Activated T-cell treated with anti-CD3 and anti-CD28 coated beads, Interleukin-2, amount 50 U/mL, for 24 hours (primary cell): ENCODE results near the gene SUCLA2.
A peak's percentile ranks its signal among the peaks of the same experiment; 100 is the strongest.

Experiments used
- DNase-seq: peaks from one replicate; pipeline ENCODE4 v3.0.0-alpha.2; 2020
- H3K27ac Mint-ChIP-seq: 2 replicates; pipeline ENCODE4 v1.8.0; 2020; ENCODE audit warnings: mild to moderate bottlenecking, mixed read lengths
- H3K27me3 Mint-ChIP-seq: 2 replicates; pipeline ENCODE4 v1.8.0; 2020; ENCODE audit warnings: mixed read lengths
- H3K36me3 Mint-ChIP-seq: 2 replicates; pipeline ENCODE4 v1.8.0; 2020; ENCODE audit warnings: low read depth, mixed read lengths
- H3K4me1 Mint-ChIP-seq: 2 replicates; pipeline ENCODE4 v1.8.0; 2020; ENCODE audit warnings: low read depth, mixed read lengths
- H3K4me3 Mint-ChIP-seq: 2 replicates; pipeline ENCODE4 v1.8.0; 2020; ENCODE audit warnings: mild to moderate bottlenecking, moderate library complexity, mixed read lengths
- H3K9me3 Mint-ChIP-seq: 2 replicates; pipeline ENCODE4 v1.8.0; 2020; ENCODE audit warnings: mixed read lengths

The SUCLA2 gene

DNA sequence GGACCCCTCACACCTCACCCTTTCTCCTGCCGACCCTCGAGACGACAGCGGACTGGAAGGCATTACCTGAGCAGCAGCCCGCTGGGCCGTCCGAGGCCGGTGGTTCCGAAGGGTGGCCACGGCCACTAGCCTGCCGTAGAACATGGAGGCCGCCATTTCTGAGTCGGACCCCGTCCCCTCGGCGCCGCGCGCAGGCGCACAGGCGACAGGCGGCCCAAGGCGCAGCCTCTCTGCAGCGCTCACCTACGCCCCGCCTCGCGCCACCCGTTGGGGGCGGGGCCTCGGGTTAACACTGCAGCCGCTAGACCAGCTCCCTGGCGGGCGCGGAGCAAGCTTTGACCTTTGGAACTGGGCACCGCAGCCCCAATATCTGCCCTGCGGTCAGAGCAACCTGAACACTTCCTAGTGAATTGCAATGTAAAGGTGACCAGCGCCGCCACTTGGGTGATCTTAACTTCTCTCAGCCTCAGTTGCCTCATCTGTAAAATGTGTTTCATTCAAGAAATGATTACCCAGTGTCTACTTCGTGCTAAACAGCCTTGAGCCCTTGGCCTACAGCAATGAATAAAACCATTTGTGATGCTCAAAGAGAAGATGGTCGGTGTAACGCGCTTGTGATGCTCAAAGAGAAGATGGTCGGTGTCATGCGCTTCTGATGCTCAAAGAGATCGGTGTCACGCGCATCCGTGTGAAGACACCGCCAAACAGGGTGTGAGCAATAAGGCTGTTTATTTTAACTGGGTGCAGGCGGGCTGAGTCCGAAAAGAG is at the start of gene SUCLA2:
Gene SUCLA2 (minus strand): TSS at position 160 of the 768 bp plus-strand sequence. CDS start 4 bp downstream, at position 156.
- DNase-seq: peak; percentile 95
- H3K9me3 Mint-ChIP-seq: no peaks in the 10 kb centered on the region
- peak within 1 kb of the TSS; percentile 98 for H3K4me3 Mint-ChIP-seq
- H3K36me3 Mint-ChIP-seq: peaks cover 26% of the 10 kb centered on the region
- peak within 1 kb of the TSS; percentile 91 for H3K27ac Mint-ChIP-seq
- no peaks in the 10 kb centered on the region for H3K27me3 Mint-ChIP-seq
- H3K4me1 Mint-ChIP-seq: peaks cover 37% of the 10 kb centered on the region

DNA sequence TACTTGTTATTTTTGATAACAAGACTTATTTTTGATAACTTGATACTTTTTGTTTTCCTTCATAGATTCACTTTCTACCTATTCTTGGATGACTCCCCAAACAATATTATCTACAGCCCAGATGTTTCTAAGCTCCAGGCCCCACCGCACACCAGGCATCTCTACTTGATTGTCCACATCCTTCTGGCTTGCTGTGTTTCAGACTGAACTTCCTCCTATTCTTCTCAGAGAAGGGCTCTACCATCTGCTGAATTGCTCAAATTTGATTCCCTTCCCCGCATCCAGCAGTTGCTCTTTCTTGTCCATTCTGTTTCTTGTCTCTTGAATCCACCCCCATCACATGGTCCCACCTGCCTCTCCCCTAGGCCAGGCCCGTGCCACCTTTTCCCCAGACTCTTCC is 49.5 kb upstream of the SUCLA2 start:
- H3K36me3 Mint-ChIP-seq: peaks cover 88% of the 10 kb centered on the region
- H3K9me3 Mint-ChIP-seq: no peaks in the 10 kb centered on the region
- H3K27ac Mint-ChIP-seq: no peak overlapping the region
- DNase-seq: no peak
- H3K4me3 Mint-ChIP-seq: no peak overlapping the region
- no peaks in the 10 kb centered on the region for H3K4me1 Mint-ChIP-seq
- H3K27me3 Mint-ChIP-seq: no peaks in the 10 kb centered on the region

DNA sequence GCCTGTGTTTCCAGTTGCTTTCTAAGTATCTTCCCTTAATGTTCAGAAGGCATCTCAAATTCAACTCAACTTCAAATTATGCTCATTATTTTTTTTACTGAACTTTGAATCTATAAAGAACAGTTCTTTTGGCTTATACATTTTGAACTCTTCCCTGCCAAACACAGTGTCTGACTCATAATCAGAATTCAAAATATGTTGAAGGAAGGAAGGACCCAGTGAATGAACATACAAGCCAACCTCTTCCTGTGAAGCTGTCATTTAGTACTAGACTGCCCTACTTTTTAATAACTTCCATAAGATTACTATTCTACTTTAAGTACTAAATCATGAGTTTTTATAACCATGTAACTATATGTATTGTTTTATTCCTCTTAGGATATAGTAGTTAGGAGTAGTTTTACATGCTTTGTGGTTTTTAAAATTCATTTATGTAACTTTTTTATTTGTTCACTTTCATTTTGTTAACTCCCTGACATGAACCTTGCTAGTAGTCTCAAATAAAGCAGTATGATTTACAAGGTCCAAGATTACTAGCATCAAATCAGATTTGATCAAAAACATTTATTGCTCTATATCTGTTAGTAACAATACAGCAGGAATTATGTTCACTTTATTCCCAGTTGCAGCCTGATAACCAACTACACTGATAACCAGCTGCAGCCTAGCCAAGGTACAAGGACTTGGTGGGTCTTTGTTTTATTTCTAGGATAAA is 42.9 kb upstream of the SUCLA2 start:
- no peak overlapping the region for H3K4me3 Mint-ChIP-seq
- no peak for DNase-seq
- peaks cover 35% of the 10 kb centered on the region for H3K4me1 Mint-ChIP-seq
- no peaks in the 10 kb centered on the region for H3K9me3 Mint-ChIP-seq
- no peaks in the 10 kb centered on the region for H3K27me3 Mint-ChIP-seq
- H3K36me3 Mint-ChIP-seq: peaks cover 83% of the 10 kb centered on the region
- H3K27ac Mint-ChIP-seq: peak overlapping the region; percentile 72

DNA sequence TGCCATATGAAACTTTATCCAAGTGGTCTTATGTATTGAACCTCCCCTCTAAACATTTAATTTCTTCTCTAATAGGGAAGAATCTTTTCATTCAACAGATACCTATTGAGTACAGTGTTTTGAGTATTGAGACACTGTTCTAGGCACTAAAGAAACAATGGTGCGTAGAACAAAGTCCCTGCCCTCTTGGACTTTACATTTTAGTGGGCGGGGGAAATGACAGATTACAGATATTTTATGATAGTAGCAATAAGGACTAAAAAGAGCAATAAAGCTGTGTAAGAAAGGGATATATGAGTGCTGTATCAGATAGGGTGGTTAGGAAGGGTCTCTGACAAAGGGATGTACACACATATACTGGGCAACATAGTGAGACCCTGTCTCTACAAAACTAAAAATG is 41.8 kb upstream of the SUCLA2 start:
- Mint-ChIP-seq H3K27ac (peak overlapping the region; percentile 60), H3K4me3 (no peak overlapping the region), H3K36me3 (peaks cover 83% of the 10 kb centered on the region), H3K9me3 (no peaks in the 10 kb centered on the region), H3K27me3 (no peaks in the 10 kb centered on the region), H3K4me1 (peaks cover 46% of the 10 kb centered on the region)
- DNase-seq: no peak

DNA sequence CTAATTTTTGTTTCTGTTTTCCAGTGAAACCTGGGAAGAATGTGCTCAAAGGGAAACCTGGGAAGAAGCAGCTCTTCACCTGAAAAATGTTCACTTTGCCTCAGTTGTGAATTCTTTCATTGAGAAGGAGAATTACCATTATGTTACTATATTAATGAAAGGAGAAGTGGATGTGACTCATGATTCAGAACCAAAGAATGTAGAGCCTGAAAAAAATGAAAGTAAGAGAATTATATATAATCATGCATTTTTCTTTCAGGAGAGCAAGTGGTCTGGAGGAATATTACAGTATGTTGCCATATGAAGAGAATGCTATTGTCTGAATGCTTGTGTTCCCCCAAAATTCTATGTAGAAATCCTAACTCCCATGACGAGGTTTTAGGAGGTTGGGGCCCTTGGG is 39.8 kb upstream of the SUCLA2 start:
- Mint-ChIP-seq H3K4me3 (no peak overlapping the region), H3K27me3 (no peaks in the 10 kb centered on the region), H3K27ac (peak overlapping the region; percentile 53), H3K36me3 (peaks cover 77% of the 10 kb centered on the region), H3K4me1 (peaks cover 60% of the 10 kb centered on the region), H3K9me3 (no peaks in the 10 kb centered on the region)
- no peak for DNase-seq

DNA sequence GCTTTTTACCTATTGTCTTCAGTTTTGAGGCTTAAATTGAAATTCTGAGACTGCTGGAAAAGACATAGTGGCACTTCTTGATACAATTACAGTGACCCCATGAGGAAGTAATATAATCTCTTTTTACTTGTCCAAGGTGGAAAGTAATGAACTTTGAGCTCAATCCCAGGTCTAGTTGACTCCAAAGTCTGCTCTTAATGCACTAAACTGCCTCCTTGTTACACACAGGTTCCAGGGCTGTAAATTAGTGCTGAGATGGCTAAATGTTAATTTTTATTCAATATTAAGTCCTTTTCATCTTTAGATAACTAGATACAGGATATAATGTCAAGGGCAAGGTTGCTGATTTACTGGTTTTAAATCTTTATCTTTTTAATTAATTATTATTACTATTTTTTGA is 39.0 kb upstream of the SUCLA2 start:
- no peaks in the 10 kb centered on the region for H3K27me3 Mint-ChIP-seq
- peaks cover 74% of the 10 kb centered on the region for H3K36me3 Mint-ChIP-seq
- peak overlapping the region; percentile 15 for H3K4me3 Mint-ChIP-seq
- peaks cover 61% of the 10 kb centered on the region for H3K4me1 Mint-ChIP-seq
- DNase-seq: no peak
- H3K27ac Mint-ChIP-seq: peak overlapping the region; percentile 33
- H3K9me3 Mint-ChIP-seq: no peaks in the 10 kb centered on the region

DNA sequence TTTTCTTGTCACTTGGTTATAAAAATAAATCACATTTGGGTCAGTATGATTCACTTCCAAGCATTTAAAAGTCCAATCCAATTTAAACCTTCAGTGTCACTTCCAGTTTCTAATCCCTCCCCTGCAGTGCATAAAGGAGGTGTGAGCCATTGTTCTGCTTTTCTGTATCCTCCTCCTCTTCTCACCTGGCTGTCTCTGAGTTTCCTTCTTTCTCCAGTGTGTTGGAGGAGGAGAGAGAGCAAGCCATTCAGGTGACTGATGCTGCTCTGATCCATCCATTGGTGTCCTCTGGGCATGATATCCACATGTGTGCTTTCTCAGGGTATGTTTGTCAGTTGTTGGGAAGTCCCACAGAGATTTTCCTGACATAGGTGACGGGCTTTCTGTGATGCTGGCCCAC is 37.7 kb upstream of the SUCLA2 start:
- Mint-ChIP-seq H3K9me3 (no peaks in the 10 kb centered on the region), H3K27ac (peak overlapping the region; percentile 99), H3K4me1 (peaks cover 58% of the 10 kb centered on the region), H3K27me3 (no peaks in the 10 kb centered on the region), H3K4me3 (peak overlapping the region; percentile 88), H3K36me3 (peaks cover 76% of the 10 kb centered on the region)
- DNase-seq: no peak

DNA sequence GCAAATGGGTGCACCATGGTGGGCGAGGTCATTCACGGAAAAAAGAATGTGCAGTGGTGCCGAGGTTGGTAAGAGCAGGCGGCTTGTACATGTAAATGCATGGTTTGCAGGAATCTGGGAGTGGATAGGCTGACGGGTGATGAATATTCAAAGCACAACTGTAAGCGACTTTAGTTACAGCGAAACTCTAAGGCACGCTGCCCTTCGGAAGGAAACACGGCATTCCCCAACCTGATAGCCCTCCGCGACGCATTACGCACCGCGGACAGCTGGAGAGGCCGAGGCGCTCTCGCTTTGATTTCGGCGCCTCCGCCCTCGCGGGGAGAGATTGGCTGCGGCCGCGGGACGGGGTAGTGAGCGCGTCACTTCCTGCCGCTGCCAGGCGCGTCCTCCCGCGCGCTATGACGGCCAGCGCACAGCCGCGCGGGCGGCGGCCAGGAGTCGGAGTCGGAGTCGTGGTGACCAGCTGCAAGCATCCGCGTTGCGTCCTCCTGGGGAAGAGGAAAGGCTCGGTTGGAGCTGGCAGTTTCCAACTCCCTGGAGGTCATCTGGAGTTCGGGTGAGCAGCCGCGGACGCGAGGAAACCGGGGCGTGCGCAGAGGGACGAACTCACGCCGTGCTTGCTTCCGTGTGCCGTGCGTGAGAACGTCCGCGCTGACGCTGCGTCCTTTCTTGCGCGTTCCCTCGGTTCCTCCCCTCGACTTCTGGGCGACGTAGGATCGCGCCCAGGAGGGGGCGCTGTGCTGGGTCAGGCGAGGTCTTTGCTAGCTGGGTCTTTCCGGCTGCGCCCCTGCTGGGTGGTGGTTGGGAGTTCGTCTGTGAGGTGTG is 36.5 kb upstream of the SUCLA2 start, which contains the start of gene NUDT15:
Gene NUDT15 (plus strand): TSS at position 381 of the 828 bp plus-strand sequence. CDS start 21 bp downstream, at position 402.
- Mint-ChIP-seq H3K4me1 (peaks cover 48% of the 10 kb centered on the region), H3K36me3 (peaks cover 69% of the 10 kb centered on the region), H3K9me3 (no peaks in the 10 kb centered on the region), H3K4me3 (peak within 1 kb of the TSS; percentile 88), H3K27ac (peak within 1 kb of the TSS; percentile 99), H3K27me3 (no peaks in the 10 kb centered on the region)
- DNase-seq: peak; percentile 95

DNA sequence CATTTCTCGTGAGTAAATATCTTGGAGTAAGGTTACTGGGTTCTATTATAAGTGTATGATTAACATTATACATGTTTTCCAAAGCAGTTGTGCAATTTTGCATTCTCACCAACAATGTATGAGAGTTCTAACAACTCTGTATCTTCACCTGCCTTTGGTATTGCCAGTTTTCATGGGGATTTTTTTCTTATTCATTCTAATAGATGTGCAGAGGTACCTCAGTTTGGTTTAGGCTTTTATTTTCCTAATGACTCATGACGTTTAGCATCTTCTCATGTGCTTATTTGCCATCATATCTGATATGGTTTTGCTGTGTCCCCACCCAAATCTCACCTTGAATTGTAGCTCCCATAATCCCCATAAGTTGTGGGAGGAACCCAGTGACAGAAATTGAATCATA is 28.8 kb upstream of the SUCLA2 start:
- peaks cover 43% of the 10 kb centered on the region for H3K36me3 Mint-ChIP-seq
- H3K27ac Mint-ChIP-seq: peak overlapping the region; percentile 48

DNA sequence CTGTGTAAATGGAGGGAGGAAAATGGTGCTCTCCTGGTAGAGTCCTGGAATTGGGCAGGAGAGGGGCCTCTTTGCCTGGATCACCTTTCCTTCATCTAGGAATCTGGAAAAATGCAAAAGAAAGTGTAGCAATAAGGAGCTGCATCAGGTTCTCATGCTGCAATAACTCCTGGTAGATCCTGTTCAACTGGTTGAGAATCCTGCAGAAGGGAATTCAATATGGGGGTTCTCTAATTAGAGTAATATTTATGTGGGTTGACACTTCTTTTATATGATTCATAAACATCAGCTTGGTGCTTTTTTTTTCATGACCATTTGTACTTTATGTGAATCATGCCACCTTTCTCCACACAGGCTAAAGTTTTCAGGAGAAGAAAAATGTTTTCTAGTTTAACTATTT is 27.0 kb upstream of the SUCLA2 start:
- H3K4me3 Mint-ChIP-seq: no peak overlapping the region
- H3K27me3 Mint-ChIP-seq: no peaks in the 10 kb centered on the region
- peaks cover 15% of the 10 kb centered on the region for H3K4me1 Mint-ChIP-seq
- H3K36me3 Mint-ChIP-seq: peaks cover 35% of the 10 kb centered on the region
- DNase-seq: no peak
- no peak overlapping the region for H3K27ac Mint-ChIP-seq
- no peaks in the 10 kb centered on the region for H3K9me3 Mint-ChIP-seq

More for the DNA sequence above, 28.8 kb upstream of the SUCLA2 start:
- Mint-ChIP-seq H3K9me3 (no peaks in the 10 kb centered on the region), H3K27me3 (no peaks in the 10 kb centered on the region), H3K4me3 (no peak overlapping the region), H3K4me1 (peaks cover 22% of the 10 kb centered on the region)
- no peak for DNase-seq

DNA sequence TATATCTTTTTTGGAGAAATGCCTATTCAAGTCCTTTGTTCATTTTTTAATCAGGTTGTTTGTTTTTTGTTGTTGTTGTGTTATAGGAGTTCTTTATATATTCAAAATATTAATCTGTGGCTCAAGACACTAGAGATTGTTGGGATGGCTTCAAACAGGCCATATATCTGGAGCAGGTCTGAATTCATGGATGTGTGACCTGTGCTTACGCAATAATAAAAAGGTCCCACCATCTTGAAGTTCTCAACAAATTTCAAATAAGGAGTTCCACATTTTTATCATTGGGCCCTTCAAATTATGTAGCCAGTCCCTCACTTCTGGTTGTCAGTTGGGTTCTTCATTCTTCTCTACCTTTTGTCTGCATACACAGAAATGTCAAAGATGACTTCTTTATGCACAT is 18.7 kb upstream of the SUCLA2 start:
- Mint-ChIP-seq H3K4me1 (peaks cover 5% of the 10 kb centered on the region), H3K27me3 (no peaks in the 10 kb centered on the region), H3K4me3 (no peak overlapping the region), H3K27ac (no peak overlapping the region), H3K36me3 (peaks cover 9% of the 10 kb centered on the region), H3K9me3 (no peaks in the 10 kb centered on the region)
- no peak for DNase-seq

DNA sequence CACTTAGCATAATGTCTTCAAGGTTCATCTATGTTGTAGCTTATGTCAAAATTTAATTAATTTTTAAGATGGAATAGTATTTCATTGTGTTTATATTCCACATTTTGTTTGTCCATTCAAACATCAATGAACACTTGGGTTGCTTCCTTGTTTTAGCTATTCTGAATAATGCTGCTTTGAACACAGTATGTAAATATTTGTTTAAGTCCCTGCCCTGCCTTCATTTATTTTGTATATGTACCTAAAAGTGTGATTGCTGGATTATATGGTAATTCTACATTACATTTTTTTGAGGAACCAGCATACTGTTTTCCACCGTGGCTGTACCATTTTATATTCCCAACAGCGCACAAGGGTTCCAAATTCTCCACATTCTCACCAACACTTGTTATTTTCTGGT is 17.6 kb upstream of the SUCLA2 start:
- DNase-seq: no peak
- Mint-ChIP-seq H3K27me3 (no peaks in the 10 kb centered on the region), H3K27ac (no peak overlapping the region), H3K36me3 (peaks cover 17% of the 10 kb centered on the region), H3K4me3 (no peak overlapping the region), H3K4me1 (peaks cover 5% of the 10 kb centered on the region), H3K9me3 (no peaks in the 10 kb centered on the region)

DNA sequence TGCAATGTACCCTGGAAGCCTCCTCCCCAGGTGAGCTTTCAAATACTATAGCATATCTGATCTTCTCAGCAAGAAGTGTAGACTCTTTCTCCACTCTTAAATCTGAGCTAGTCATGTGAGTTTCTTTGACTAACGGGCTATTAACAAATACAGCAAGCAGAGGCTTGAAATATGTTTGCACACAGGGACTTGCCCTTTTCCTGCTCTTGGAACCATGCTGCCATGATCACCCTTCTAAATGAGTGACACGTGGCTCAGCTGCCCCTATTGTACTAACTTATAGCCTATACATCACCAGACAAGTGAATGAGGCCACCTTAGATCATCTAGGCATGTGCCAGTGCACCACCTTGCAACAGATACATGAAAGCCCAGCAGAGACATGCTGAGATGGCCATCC is 13.3 kb upstream of the SUCLA2 start:
- H3K9me3 Mint-ChIP-seq: no peaks in the 10 kb centered on the region
- H3K4me3 Mint-ChIP-seq: no peak overlapping the region
- no peak overlapping the region for H3K27ac Mint-ChIP-seq
- no peaks in the 10 kb centered on the region for H3K27me3 Mint-ChIP-seq
- peaks cover 12% of the 10 kb centered on the region for H3K36me3 Mint-ChIP-seq
- H3K4me1 Mint-ChIP-seq: no peaks in the 10 kb centered on the region
- no peak for DNase-seq

DNA sequence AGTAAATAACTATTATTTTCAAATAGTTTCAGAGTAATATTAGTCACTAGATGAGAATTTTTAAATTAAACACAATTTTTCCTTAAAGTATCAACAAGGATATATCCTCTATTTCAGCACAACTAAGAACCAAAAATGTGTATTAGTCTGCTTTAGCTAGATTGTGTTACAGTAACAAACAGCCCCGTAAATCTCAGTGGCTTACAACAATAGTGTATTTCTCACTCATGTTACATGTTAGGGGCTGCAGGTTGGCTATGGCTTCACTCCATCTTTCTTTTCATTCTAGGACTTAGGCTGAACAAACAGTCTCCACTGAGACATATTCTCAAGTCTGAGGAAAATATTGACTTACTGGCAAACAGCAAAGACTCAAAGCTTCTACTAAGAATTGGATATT is 11.6 kb upstream of the SUCLA2 start:
- no peak overlapping the region for H3K27ac Mint-ChIP-seq
- H3K27me3 Mint-ChIP-seq: no peaks in the 10 kb centered on the region
- no peak for DNase-seq
- no peaks in the 10 kb centered on the region for H3K4me1 Mint-ChIP-seq
- H3K9me3 Mint-ChIP-seq: no peaks in the 10 kb centered on the region
- peaks cover 16% of the 10 kb centered on the region for H3K36me3 Mint-ChIP-seq
- no peak overlapping the region for H3K4me3 Mint-ChIP-seq
